Activated CD8-positive, alpha-beta memory T cell treated with anti-CD3 and anti-CD28 coated beads, Interleukin-2, amount 50 U/mL, for 24 hours (primary cell): ENCODE data around the gene DCLRE1C.
"Not testable (repeated sequence)": the region's sequence is repeated elsewhere in the genome, so short reads cannot be mapped to it uniquely, and the experiment has no call there.

Source experiments
- DNase-seq: peaks from one replicate; pipeline ENCODE4 v3.0.0-alpha.2; 2020; ENCODE audit errors: extremely low read depth

DCLRE1C gene

GRCh38 chr10:14884082-14884481 is 69.8 kb downstream of the DCLRE1C start:
- DNase-seq, result no peak

- DNase-seq, result no peak
Observed at GRCh38 chr10:14880229-14880628, 73.7 kb downstream of the DCLRE1C start.

- DNase-seq, result no peak
Observed at GRCh38 chr10:14879928-14880193, 74.0 kb downstream of the DCLRE1C start.

GRCh38 chr10:14879124-14879927 is 74.6 kb downstream of the DCLRE1C start:
- no peak for DNase-seq

DNA sequence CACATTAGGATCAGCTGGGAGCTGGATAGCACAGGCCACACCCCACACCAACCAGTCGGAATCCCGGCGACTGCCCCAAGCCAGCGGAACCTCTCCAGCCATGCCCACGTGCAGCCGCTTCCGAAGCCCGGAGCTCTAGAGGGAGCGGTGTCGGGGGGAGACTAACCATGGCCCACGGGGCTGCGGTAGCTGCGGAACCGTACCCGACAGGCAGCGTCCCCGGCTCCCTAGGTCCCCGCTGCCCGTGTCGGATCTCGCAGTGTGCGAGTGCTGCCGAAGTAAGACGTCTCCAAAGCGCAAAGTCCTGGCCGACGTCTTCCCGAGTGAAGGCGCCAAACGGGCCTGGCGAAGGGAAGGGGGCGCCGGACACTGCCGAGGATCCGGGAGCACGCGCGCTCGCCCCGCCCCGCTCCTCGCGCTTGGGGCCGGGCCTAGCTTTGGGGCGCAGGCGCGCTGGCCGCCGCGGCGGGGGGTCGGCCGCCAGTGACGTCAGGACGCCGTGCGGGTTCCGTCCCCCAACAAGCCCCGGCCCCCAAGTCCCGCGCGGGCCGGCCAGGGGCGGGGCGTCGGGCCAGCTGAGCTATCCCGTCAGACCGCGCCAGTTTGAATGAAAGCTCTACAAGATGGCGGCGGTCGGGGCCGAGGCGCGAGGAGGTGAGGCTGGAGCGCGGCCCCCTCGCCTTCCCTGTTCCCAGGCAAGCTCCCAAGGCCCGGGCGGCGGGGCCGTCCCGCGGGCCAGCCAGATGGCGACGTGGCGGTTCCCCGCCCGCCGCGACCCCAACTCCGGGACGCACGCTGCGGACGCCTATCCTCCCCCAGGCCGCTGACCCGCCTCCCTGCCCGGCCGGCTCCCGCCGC is 75.4 kb downstream of the DCLRE1C start, which contains the start of gene SUV39H2:
Gene SUV39H2, plus strand, starts transcription at position 601 of the 858 bp plus-strand sequence. Its CDS starts 23 bp downstream, at position 624.
- DNase-seq, result peak; percentile 74

GRCh38 chr10:14876764-14877163 is 77.1 kb downstream of the DCLRE1C start:
- no peak for DNase-seq

DNA sequence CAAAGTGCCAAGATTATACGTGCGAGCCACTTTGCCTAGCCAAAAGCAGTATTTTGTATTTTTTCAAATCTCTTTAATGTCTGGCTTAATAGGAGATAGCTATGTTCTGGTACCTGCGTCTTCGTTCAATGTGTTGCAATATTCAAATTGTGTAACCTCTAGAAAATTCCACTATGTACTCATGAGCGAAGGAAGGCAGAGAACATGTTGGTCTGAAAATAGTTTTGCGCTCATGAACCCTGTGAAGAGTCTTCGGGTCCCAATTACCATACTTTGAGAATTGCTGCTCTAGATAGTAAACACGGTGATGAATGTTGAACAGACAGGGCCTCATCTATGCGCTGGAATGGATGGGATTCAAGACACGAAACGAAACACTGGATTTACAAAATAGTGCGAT is 78.0 kb downstream of the DCLRE1C start:
- no peak for DNase-seq

GRCh38 chr10:14873090-14873760 is 80.7 kb downstream of the DCLRE1C start:
- DNase-seq, result no peak

DNA sequence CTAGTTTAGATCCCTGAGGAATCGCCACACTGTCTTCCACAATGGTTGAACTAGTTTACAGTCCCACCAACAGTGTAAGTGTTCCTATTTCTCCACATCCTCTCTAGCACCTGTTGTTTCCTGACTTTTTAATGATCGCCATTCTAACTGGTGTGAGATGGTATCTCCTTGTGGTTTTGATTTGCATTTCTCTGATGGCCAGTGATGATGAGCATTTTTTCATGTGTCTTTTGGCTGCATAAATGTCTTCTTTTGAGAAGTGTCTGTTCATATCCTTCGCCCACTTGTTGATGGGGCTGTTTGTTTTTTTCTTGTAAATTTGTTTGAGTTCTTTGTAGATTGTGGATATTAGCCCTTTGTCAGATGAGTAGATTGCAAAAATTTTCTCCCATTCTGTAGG is 89.0 kb downstream of the DCLRE1C start:
- DNase-seq, result not testable (repeated sequence)

GRCh38 chr10:14864466-14864865 is 89.4 kb downstream of the DCLRE1C start:
- not testable (repeated sequence) for DNase-seq

DNA sequence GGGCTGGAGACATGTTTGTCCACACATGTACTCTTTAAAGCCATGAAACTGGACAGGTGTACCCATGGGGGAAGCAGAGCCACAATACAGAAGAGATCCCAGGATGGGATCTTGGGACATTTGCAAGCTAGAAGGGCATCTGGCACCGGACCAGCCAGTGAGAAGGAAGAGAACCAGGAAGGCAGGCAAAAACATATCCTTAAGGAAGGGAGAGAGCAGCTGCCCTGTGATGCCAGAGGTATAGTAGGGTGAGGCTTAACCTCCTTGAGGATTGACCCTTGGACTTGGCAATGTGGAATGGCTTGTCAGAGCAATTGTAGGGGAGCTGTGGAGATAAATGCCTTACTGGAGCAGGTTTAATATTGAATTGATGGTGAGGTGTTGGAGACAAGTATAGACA is 93.1 kb downstream of the DCLRE1C start:
- DNase-seq, result no peak

DNA sequence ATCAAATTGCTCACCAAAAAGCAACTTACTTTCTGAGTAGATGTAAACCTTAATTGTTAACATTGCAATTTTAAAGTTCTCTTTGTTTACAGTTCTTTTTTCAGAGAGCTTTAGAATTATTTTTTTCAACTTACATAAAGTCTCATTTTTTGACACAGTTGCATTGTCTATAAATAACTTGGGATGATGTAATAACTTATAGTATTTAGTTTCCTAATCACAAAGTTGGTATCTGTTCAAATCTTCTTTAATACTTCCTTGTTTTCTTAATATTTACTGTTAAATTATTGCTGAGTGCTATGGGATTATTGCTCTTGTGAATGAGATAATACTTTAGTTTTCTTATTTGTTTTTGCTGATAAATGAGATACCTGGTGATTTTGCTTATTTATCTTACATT is 94.1 kb downstream of the DCLRE1C start:
- no peak for DNase-seq

DNA sequence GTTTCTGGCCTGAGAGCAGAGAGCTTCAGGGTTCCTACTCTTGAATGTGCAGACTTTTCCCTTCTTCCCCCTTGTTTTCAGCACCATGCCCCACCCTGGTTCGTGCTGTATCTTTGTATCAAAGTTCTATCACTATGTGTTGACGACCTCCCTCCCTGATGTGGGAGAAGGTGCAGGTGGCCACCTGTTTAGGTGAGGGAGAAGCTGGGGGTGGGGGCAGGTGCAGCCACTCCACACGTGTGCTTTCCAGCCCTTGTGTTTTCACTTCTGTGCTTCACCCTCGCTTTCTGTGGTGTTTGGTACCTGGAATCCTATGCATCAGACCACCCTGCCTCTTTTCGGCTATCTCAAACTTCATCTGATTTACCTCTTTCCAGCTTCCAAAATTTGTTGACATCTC is 94.9 kb downstream of the DCLRE1C start:
- no peak for DNase-seq

GRCh38 chr10:14858338-14858960 is 95.4 kb downstream of the DCLRE1C start:
- no peak for DNase-seq

DNA sequence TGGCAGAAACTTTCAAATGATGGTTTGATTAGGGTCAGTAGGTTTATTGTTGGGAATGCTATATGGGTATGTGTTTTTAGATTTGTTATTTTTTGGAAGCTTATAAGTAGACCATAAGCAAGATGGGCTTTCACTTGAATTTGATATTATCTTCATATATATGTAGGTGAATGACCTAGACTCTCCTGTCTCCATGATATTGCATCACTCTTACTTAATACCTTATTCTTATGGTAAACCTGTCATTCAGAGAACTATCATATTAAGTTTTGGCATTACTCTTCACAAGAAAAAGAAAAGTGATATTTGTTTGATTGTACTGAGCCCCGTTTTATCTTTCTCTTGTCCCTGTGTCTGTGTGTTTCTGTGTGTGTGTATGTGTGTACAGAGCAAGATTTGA is 98.4 kb downstream of the DCLRE1C start:
- DNase-seq, result no peak

GRCh38 chr10:14852236-14852635 is 101.7 kb downstream of the DCLRE1C start:
- DNase-seq, result no peak
